H1 (cell line): ENCODE measurements around the gene WNT3A. TPM values are rescaled to one million over a fixed set of nuclear protein-coding genes. Genes with fewer than 3 reads are reported as not detected.

Experiments
- CHD1 ChIP-seq: IDR thresholded peaks from 2 replicates; pipeline ENCODE4 v1.6.1; 2012; ENCODE audit warnings: low read depth, low read length, improper control_type of control experiment
- CHD2 ChIP-seq: IDR thresholded peaks from 2 replicates; pipeline ENCODE4 v1.6.1; 2012; ENCODE audit warnings: low read length, improper control_type of control experiment
- HDAC6 ChIP-seq: IDR thresholded peaks from one replicate; pipeline ENCODE4 v1.7.1; 2012; ENCODE audit warnings: low read depth, mild to moderate bottlenecking, inconsistent platforms, low read length, moderate library complexity
- POLR2A ChIP-seq, 2 experiments: IDR thresholded peaks; 1 replicate in 1 of 2; 2 replicates in 1 of 2; pipeline ENCODE4 v1.6.1; 2011; ENCODE audit warnings: low read depth in 2 of 2, low read length in 2 of 2, mild to moderate bottlenecking in 2 of 2; ENCODE audit errors: control extremely low read depth in 1 of 2
- RNF2 ChIP-seq: fragments of 200-900, 300-1000 bp; sonication (generic); IDR thresholded peaks from 2 replicates; pipeline ENCODE4 v1.7.1; 2016; ENCODE audit warnings: borderline replicate concordance, low read depth, mild to moderate bottlenecking, antibody characterized with exemption, low read length; ENCODE audit not compliant: poor library complexity, severe bottlenecking; ENCODE audit errors: missing control alignments
- RXRA ChIP-seq: IDR thresholded peaks from 2 replicates; pipeline ENCODE4 v1.6.1; 2011; ENCODE audit warnings: low read depth, mild to moderate bottlenecking, low read length, moderate library complexity; ENCODE audit not compliant: insufficient read depth
- TCF12 ChIP-seq: IDR thresholded peaks from 2 replicates; pipeline ENCODE4 v1.6.1; 2011; ENCODE audit warnings: low read depth, mild to moderate bottlenecking, low read length
- polyA plus RNA-seq, 7 experiments: library from polyadenylated mRNA; depleted of rRNA in 3 of 7; stranded (reverse) in 5 of 7; unstranded in 2 of 7; fragments of >200 nt in 5 of 7; fragments of 200-250 nt in 2 of 7; gene quantifications; 1 replicate in 5 of 7; 2 replicates in 1 of 7; 4 replicates in 1 of 7; pipeline versions ENCODE4 v1.2.1 to v1.2.3, GENCODE V29; 2011 to 2013; ENCODE audit warnings: missing spikeins in 2 of 7, mixed read lengths in 2 of 7
- total RNA-seq: library from RNA; stranded (reverse); fragmentation: NEBNext Ultra II Directional; extraction: Animal tissue kit (Norgen Biotek cat#: 25700); gene quantifications from 2 replicates; pipeline ENCODE4 v1.2.1, GENCODE V29; 2021

Gene WNT3A
- total and polyA plus RNA-seq, 2 of the 8 experiments (the other 6 are each of a cell fraction or from before 2014, with no cell fraction given) = 0.08 to 0.19 TPM

DNA sequence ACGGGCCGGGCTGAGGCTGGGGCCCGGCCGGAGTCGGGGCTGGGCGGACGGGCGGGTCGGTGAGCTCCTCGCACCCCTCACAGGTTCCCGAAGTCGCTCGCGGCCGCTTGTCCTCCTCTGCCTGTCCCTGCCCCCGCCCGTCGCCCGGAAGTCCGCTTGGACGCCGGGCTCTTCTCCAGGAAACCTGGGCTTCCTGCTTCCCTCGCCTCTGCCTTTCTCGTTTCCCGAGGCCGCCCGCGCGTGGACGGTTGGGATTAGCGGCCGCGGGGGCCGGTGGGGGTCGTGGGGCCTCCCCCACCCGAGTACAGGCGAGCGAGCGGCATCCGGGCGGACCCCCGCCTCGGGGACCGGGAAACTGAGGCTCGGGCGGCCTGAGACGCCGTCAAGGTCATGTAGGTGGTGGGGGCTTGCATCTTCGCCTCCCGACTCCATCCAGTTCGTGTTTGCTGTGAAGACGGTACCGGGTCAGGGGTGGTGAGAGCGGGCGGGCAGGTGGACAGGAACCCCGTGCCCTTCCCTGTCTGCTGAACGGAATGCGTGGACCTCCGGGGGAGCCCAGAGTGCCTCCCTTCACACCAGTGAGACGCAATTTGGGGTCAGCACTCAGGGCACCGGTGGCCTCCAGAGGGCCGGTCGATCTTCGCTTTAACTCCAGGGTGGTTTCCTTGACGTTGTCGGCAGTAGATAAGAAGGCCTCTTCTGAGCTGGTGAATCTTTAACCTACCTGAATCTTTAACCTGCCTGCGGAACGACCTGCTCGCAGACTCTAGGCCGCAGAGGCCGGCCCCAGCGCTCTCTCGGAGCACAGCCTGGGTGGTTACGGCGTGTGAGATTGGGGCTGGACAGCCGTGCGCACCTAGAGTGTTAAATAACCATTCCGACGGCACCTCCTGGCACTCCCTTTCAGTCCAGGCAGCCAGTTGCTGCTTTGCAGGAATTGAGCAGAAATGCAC is 76.4 kb downstream of the WNT3A start (continued):
- TF ChIP-seq CHD2 (no peak), POLR2A (IDR thresholded peaks at IDR 0.05; ENCODE audit: control extremely low read depth in 1 of 2, low read depth in 2 of 2, low read length in 2 of 2) (peak in 1 of 2 experiments; percentile 55; a peak in 1 of 3 replicates), RNF2 (no peak), RXRA (no peak), TCF12 (no peak), HDAC6 (no peak), CHD1 (no peak)
- TF ChIP-seq, all 59 proteins: peak for 2
